Prostate gland (tissue), 2 donors: ENCODE results near the gene LARP4B. TPM values are rescaled to one million over a fixed set of nuclear protein-coding genes. Genes with fewer than 3 reads are reported as not detected.

Experiments used
- DNase-seq: peaks from one replicate; pipeline ENCODE4 v3.0.0-alpha.2; 2019; ENCODE audit warnings: low spot score
- H3K27ac ChIP-seq, 2 donors: fragments of 200-600 bp; sonication (generic); 2 replicates each; pipeline ENCODE4 v1.5.1; 2017 to 2019
- H3K27me3 ChIP-seq: fragments of 200-600 bp; sonication (generic); replicated peaks from 2 replicates; pipeline ENCODE4 v1.5.1; 2019; ENCODE audit not compliant: insufficient read depth
- H3K36me3 ChIP-seq, 2 donors: fragments of 200-600 bp; sonication (generic); 1 replicate in 1 of 2; 2 replicates in 1 of 2; pipeline versions ENCODE4 v1.5.1 to v1.8.1; 2017 to 2019
- H3K4me1 ChIP-seq: fragments of 200-600 bp; sonication (generic); replicated peaks from 2 replicates; pipeline ENCODE4 v1.5.1; 2019
- H3K4me3 ChIP-seq, 2 donors: fragments of 200-600 bp; sonication (generic); 2 replicates each; pipeline ENCODE4 v1.5.1; 2017 to 2019
- H3K9me3 ChIP-seq: fragments of 200-600 bp; sonication (generic); 2 replicates; pipeline ENCODE4 v1.5.1; 2017
- POLR2A ChIP-seq: fragments of 450-650 bp; IDR thresholded peaks from one replicate; pipeline ENCODE4 v1.6.1; 2016; ENCODE audit warnings: antibody characterized with exemption, mild to moderate bottlenecking
- POLR2AphosphoS5 ChIP-seq: sonication (generic); formaldehyde crosslinking; IDR thresholded peaks from one replicate; pipeline ENCODE4 v1.6.1; 2017; ENCODE audit warnings: antibody characterized with exemption
- WGBS: methylation state at CpG from one replicate; pipeline ENCODE4 v1.1.5; 2018; 5-methylcytosine and 5-hydroxymethylcytosine counted together
- intact Hi-C: fragments of 100-400 bp; cut with DNase I; formaldehyde crosslinking; loops from one replicate; pipeline ENCODE4 v1.14.2; 2022
- total RNA-seq, 2 donors: library from RNA; depleted of rRNA; stranded (reverse); fragments of >200 nt; gene quantifications; one replicate each; pipeline ENCODE4 v1.1.0, GENCODE V29; 2016
- TF ChIP-seq, protein P1 (sequence below), 4 experiments: fragments of 200-600 bp in 2 of 4; fragments of 450-650 bp in 2 of 4; sonication (generic) in 2 of 4; IDR thresholded peaks; 1 replicate in 3 of 4; 2 replicates in 1 of 4; pipeline ENCODE4 v1.5.1; 2016 to 2019; ENCODE audit warnings: antibody characterized with exemption in 4 of 4, mild to moderate bottlenecking in 2 of 4, moderate library complexity in 2 of 4

LARP4B gene
- total RNA-seq, 2 donors from 2014 or later = 51.9 to 95.4 TPM

- no peak overlapping the region for H3K4me3 ChIP-seq
- intact Hi-C loops = no loop called here
- no peaks in the 10 kb centered on the region for H3K9me3 ChIP-seq
- no peak for DNase-seq
- no peaks in the 10 kb centered on the region for H3K27me3 ChIP-seq
- peaks cover 0 to 3% of the 10 kb centered on the region in 2 donors for H3K36me3 ChIP-seq
- H3K27ac ChIP-seq = no peak overlapping the region
- WGBS = 98% methylated on average over 8 of the region's 8 CpGs
- no peaks in the 10 kb centered on the region for H3K4me1 ChIP-seq
- TF ChIP-seq, protein P1, sequence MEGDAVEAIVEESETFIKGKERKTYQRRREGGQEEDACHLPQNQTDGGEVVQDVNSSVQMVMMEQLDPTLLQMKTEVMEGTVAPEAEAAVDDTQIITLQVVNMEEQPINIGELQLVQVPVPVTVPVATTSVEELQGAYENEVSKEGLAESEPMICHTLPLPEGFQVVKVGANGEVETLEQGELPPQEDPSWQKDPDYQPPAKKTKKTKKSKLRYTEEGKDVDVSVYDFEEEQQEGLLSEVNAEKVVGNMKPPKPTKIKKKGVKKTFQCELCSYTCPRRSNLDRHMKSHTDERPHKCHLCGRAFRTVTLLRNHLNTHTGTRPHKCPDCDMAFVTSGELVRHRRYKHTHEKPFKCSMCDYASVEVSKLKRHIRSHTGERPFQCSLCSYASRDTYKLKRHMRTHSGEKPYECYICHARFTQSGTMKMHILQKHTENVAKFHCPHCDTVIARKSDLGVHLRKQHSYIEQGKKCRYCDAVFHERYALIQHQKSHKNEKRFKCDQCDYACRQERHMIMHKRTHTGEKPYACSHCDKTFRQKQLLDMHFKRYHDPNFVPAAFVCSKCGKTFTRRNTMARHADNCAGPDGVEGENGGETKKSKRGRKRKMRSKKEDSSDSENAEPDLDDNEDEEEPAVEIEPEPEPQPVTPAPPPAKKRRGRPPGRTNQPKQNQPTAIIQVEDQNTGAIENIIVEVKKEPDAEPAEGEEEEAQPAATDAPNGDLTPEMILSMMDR (IDR thresholded peaks at IDR 0.05) = no peak
- TF ChIP-seq POLR2A = no peak
- no peak for TF ChIP-seq POLR2AphosphoS5
Measured at GRCh38 chr10:819816-820215, 111.7 kb downstream of the LARP4B start.

DNA sequence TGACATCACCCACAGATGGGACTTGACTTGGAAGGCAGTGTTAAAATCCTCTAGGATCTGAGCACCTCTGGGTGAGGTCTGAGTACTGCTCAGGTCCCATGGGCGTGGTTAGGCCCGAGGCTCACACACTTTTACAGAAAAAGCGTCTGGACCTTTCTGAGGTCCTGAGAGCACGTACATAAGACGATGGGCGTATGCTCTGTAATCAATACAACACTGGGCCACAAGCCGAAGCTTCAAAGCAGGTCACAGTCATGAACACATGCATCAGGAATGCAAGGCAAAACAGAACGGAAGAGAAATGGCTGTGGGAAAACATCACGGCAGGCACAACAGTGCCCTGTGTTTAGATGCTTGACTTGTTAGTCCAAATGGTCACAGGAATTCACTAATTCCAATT is 112.2 kb downstream of the LARP4B start:
- no peak for DNase-seq
- H3K4me1 ChIP-seq = no peaks in the 10 kb centered on the region
- no peaks in the 10 kb centered on the region for H3K27me3 ChIP-seq
- H3K36me3 ChIP-seq = peaks cover 0 to 7% of the 10 kb centered on the region in 2 donors
- 84% methylated on average over 9 of the region's 9 CpGs for WGBS
- no peak for TF ChIP-seq POLR2AphosphoS5
- no peak overlapping the region for H3K4me3 ChIP-seq
- intact Hi-C loops = no loop called here
- no peak overlapping the region for H3K27ac ChIP-seq
- H3K9me3 ChIP-seq = no peaks in the 10 kb centered on the region

DNA sequence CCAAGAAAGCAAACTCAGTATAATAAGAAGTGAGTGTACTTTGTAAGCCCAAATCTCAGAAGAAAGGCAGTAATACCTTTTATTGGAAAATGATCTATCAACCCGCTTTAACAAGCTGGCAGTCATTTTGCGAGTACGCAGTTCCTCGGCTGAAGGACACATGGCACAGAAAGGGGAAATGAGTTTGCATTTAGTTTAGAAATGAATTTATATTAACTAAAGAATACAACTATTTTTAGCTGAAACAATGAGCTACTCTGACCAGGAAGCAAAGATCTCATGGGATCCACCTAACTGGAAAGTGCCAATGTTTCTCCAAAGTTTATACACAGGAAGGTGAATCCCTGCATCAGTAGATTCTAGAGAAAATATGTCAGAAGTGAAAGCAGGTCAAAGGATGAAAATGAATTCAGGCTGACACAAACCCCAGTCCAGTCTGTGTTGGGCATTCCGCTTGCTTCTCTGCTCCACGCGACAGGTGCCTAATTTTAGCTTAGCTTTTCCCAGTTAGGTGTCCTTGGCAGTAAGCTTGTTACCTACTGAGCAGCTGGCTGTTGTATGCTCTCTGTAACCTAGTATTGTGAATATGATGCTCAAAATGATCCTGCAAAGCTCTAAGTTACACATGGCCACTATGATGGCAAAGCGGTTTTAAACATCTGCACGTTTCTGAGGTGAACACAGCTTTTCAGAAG is 112.8 kb downstream of the LARP4B start:
- TF ChIP-seq POLR2AphosphoS5 = no peak
- TF ChIP-seq POLR2A = no peak
- TF ChIP-seq, protein P1 (IDR thresholded peaks at IDR 0.05) = no peak
- WGBS = 71% methylated on average over 9 of the region's 9 CpGs
- no peak for DNase-seq
- H3K9me3 ChIP-seq = no peaks in the 10 kb centered on the region
- intact Hi-C loops = no loop called here
- peak overlapping the region in 1 of 2 donors; percentile 25 for H3K27ac ChIP-seq
- H3K27me3 ChIP-seq = no peaks in the 10 kb centered on the region
- no peak overlapping the region for H3K4me3 ChIP-seq
- H3K4me1 ChIP-seq = no peaks in the 10 kb centered on the region
- peaks cover 0 to 8% of the 10 kb centered on the region in 2 donors for H3K36me3 ChIP-seq

GRCh38 chr10:818010-818409 is 113.5 kb downstream of the LARP4B start:
- 56% methylated on average over 2 of the region's 2 CpGs for WGBS
- intact Hi-C loops = no loop called here
- no peaks in the 10 kb centered on the region for H3K9me3 ChIP-seq
- peak overlapping the region in 1 of 2 donors; percentile 25 for H3K27ac ChIP-seq
- no peaks in the 10 kb centered on the region for H3K27me3 ChIP-seq
- H3K4me3 ChIP-seq = no peak overlapping the region
- no peaks in the 10 kb centered on the region for H3K4me1 ChIP-seq
- TF ChIP-seq POLR2AphosphoS5 (no peak), POLR2A (no peak)
- TF ChIP-seq, protein P1 (IDR thresholded peaks at IDR 0.05) = no peak
- no peak for DNase-seq
- H3K36me3 ChIP-seq = peaks cover 0 to 8% of the 10 kb centered on the region in 2 donors

GRCh38 chr10:817371-817770 is 114.1 kb downstream of the LARP4B start:
- Histone ChIP-seq H3K27ac (no peak overlapping the region), H3K27me3 (no peaks in the 10 kb centered on the region), H3K4me3 (no peak overlapping the region), H3K9me3 (no peaks in the 10 kb centered on the region), H3K4me1 (no peaks in the 10 kb centered on the region), H3K36me3 (peaks cover 5 to 8% of the 10 kb centered on the region in 2 donors)
- TF ChIP-seq POLR2AphosphoS5 (no peak), POLR2A (no peak)
- TF ChIP-seq, protein P1 (IDR thresholded peaks at IDR 0.05) = no peak
- no peak for DNase-seq
- intact Hi-C loops = no loop called here
- WGBS = 87% methylated on average over 6 of the region's 6 CpGs
